ENCODE results near the gene FOCAD. TPM values are rescaled to one million over a fixed set of nuclear protein-coding genes. Genes with fewer than 3 reads are reported as not detected.
"Not testable (repeated sequence)": the region's sequence is repeated elsewhere in the genome, so short reads cannot be mapped to it uniquely, and the experiment has no call there.

The FOCAD gene
- total RNA-seq, 2 donors from 2014 or later = 42.5 to 50.1 TPM

- Histone ChIP-seq H3K27ac (no peak overlapping the region), H3K9me3 (no peaks in the 10 kb centered on the region), H3K36me3 (no peaks in the 10 kb centered on the region), H3K4me1 (no peaks in the 10 kb centered on the region), H3K4me3 (no peak overlapping the region), H3K27me3 (no peaks in the 10 kb centered on the region)
- no peak for TF ChIP-seq CTCF (IDR thresholded peaks at IDR 0.05)
- DNase-seq (ENCODE audit: low spot score) = no peak
Measured at GRCh38 chr9:20651939-20652338, 32.1 kb upstream of the FOCAD start.

- DNase-seq (ENCODE audit: low spot score) = not testable (repeated sequence)
Measured at GRCh38 chr9:20658246-20658667, 25.8 kb upstream of the FOCAD start.

GRCh38 chr9:20658677-20659473, 25.2 kb upstream of the FOCAD start:
- no peak for TF ChIP-seq CTCF (IDR thresholded peaks at IDR 0.05)
- Histone ChIP-seq H3K27me3 (no peaks in the 10 kb centered on the region), H3K36me3 (no peaks in the 10 kb centered on the region), H3K4me3 (peak overlapping the region; percentile 51 to 56), H3K27ac (peak overlapping the region in 1 of 2 donors; percentile 40), H3K9me3 (no peaks in the 10 kb centered on the region), H3K4me1 (no peaks in the 10 kb centered on the region)
- DNase-seq (ENCODE audit: low spot score) = no peak

More at GRCh38 chr9:20658246-20658667, 25.8 kb upstream of the FOCAD start:
- H3K27me3 ChIP-seq, H3K9me3 ChIP-seq, H3K36me3 ChIP-seq, H3K4me1 ChIP-seq: not testable (repeated sequence)
- H3K27ac ChIP-seq = peak overlapping the region in 1 of 2 donors; percentile 40
- H3K4me3 ChIP-seq = peak overlapping the region; percentile 51 to 56

- Histone ChIP-seq H3K27ac (no peak overlapping the region), H3K4me1 (no peaks in the 10 kb centered on the region), H3K9me3 (no peaks in the 10 kb centered on the region), H3K36me3 (no peaks in the 10 kb centered on the region), H3K4me3 (no peak overlapping the region), H3K27me3 (no peaks in the 10 kb centered on the region)
- TF ChIP-seq CTCF (IDR thresholded peaks at IDR 0.05) = no peak
- no peak for DNase-seq (ENCODE audit: low spot score)
Measured at GRCh38 chr9:20659474-20659967, 24.5 kb upstream of the FOCAD start.

GRCh38 chr9:20662156-20662555, 21.9 kb upstream of the FOCAD start:
- no peaks in the 10 kb centered on the region for H3K27me3 ChIP-seq
- no peaks in the 10 kb centered on the region for H3K36me3 ChIP-seq
- TF ChIP-seq CTCF (IDR thresholded peaks at IDR 0.05) = no peak
- H3K27ac ChIP-seq = no peak overlapping the region
- no peak overlapping the region for H3K4me3 ChIP-seq
- no peak for DNase-seq (ENCODE audit: low spot score)
- H3K4me1 ChIP-seq = no peaks in the 10 kb centered on the region
- H3K9me3 ChIP-seq = no peaks in the 10 kb centered on the region

GRCh38 chr9:20663133-20663532, 20.9 kb upstream of the FOCAD start:
- Histone ChIP-seq H3K4me1 (no peaks in the 10 kb centered on the region), H3K27me3 (no peaks in the 10 kb centered on the region), H3K27ac (no peak overlapping the region), H3K36me3 (no peaks in the 10 kb centered on the region), H3K9me3 (no peaks in the 10 kb centered on the region), H3K4me3 (no peak overlapping the region)
- no peak for TF ChIP-seq CTCF (IDR thresholded peaks at IDR 0.05)
- DNase-seq (ENCODE audit: low spot score) = no peak
